ENCODE measurements around the gene CHST15.
"Not testable (repeated sequence)": the region's sequence is repeated elsewhere in the genome, so short reads cannot be mapped to it uniquely, and the experiment has no call there.

The CHST15 gene

GRCh38 chr10:124040451-124041188, 52.8 kb downstream of the CHST15 start:
- no peak for FAIRE-seq

GRCh38 chr10:124039483-124040013, 53.9 kb downstream of the CHST15 start:
- FAIRE-seq = no peak

- no peak for FAIRE-seq
These were observed 55.6 kb downstream of the CHST15 start for GRCh38 chr10:124037784-124038183.

- FAIRE-seq = no peak
These were observed 56.1 kb downstream of the CHST15 start for GRCh38 chr10:124037286-124037685.

- no peak for FAIRE-seq
These were observed 56.7 kb downstream of the CHST15 start for GRCh38 chr10:124036746-124037145.

GRCh38 chr10:124035928-124036558, 57.4 kb downstream of the CHST15 start:
- FAIRE-seq = no peak

- FAIRE-seq = no peak
These were observed 58.0 kb downstream of the CHST15 start for GRCh38 chr10:124035306-124035927.

GRCh38 chr10:124034576-124035305, 58.7 kb downstream of the CHST15 start:
- FAIRE-seq = not testable (repeated sequence)

- FAIRE-seq = no peak
These were observed 59.5 kb downstream of the CHST15 start for GRCh38 chr10:124033887-124034218.

- FAIRE-seq = no peak
These were observed 60.2 kb downstream of the CHST15 start for GRCh38 chr10:124032971-124033886.

GRCh38 chr10:124032087-124032935, 61.1 kb downstream of the CHST15 start:
- no peak for FAIRE-seq

- FAIRE-seq = no peak
These were observed 62.8 kb downstream of the CHST15 start for GRCh38 chr10:124030492-124031110.

GRCh38 chr10:124030061-124030460, 63.3 kb downstream of the CHST15 start:
- no peak for FAIRE-seq

- no peak for FAIRE-seq
These were observed 63.8 kb downstream of the CHST15 start for GRCh38 chr10:124029559-124029958.

GRCh38 chr10:124028700-124029480, 64.5 kb downstream of the CHST15 start:
- no peak for FAIRE-seq

- FAIRE-seq = no peak
These were observed 65.7 kb downstream of the CHST15 start for GRCh38 chr10:124027651-124028050.

GRCh38 chr10:124027031-124027611, 66.3 kb downstream of the CHST15 start:
- FAIRE-seq = no peak

GRCh38 chr10:124026589-124026939, 66.8 kb downstream of the CHST15 start:
- FAIRE-seq = no peak

Data from islet of Langerhans (tissue), 1 donor.